IgD-negative memory B cell (primary cell): Measurements from ENCODE around the gene STXBP5. TPM values are rescaled to one million over a fixed set of nuclear protein-coding genes. Genes with fewer than 3 reads are reported as not detected.

Experiments
- H3K27ac Mint-ChIP-seq, 3 donors: one replicate each; pipeline ENCODE4 v1.8.0; 2020 to 2022; ENCODE audit warnings: mild to moderate bottlenecking in 3 of 3, mixed read lengths in 3 of 3, moderate library complexity in 1 of 3
- H3K27me3 Mint-ChIP-seq: one replicate; pipeline ENCODE4 v1.8.0; 2021; ENCODE audit warnings: mixed read lengths
- H3K36me3 Mint-ChIP-seq: one replicate; pipeline ENCODE4 v1.8.0; 2020; ENCODE audit warnings: mild to moderate bottlenecking, mixed read lengths
- H3K4me1 Mint-ChIP-seq, 3 donors: one replicate each; pipeline ENCODE4 v1.8.0; 2020 to 2022; ENCODE audit warnings: mixed read lengths in 3 of 3, mild to moderate bottlenecking in 1 of 3
- H3K4me3 Mint-ChIP-seq, 4 donors: one replicate each; pipeline ENCODE4 v1.8.0; 2020 to 2022; ENCODE audit warnings: mild to moderate bottlenecking in 4 of 4, mixed read lengths in 4 of 4, moderate library complexity in 3 of 4
- H3K9me3 Mint-ChIP-seq, 3 donors: one replicate each; pipeline ENCODE4 v1.8.0; 2020 to 2021; ENCODE audit warnings: mixed read lengths in 3 of 3, mild to moderate bottlenecking in 1 of 3
- polyA plus RNA-seq: library from polyadenylated mRNA; unstranded; fragments of 300-500 nt; fragmentation: Illumina TruSeq; gene quantifications from one replicate; pipeline ENCODE4 v1.2.3, GENCODE V29; 2021

The STXBP5 gene
- polyA plus RNA-seq, 1 donor from 2014 or later, result 1.2 TPM

GRCh38 chr6:147266821-147267220 is 62.6 kb downstream of the STXBP5 start:
- Mint-ChIP-seq H3K36me3 (peaks cover 4% of the 10 kb centered on the region), H3K27me3 (no peaks in the 10 kb centered on the region), H3K4me1 (peaks cover 0 to 2% (median 0%) of the 10 kb centered on the region in 3 donors), H3K9me3 (no peaks in the 10 kb centered on the region), H3K4me3 (no peak overlapping the region), H3K27ac (no peak overlapping the region)

GRCh38 chr6:147267658-147268057 is 63.4 kb downstream of the STXBP5 start:
- peaks cover 5% of the 10 kb centered on the region for H3K36me3 Mint-ChIP-seq
- no peaks in the 10 kb centered on the region for H3K27me3 Mint-ChIP-seq
- no peak overlapping the region for H3K27ac Mint-ChIP-seq
- no peak overlapping the region for H3K4me3 Mint-ChIP-seq
- peaks cover 0 to 2% (median 0%) of the 10 kb centered on the region in 3 donors for H3K4me1 Mint-ChIP-seq
- no peaks in the 10 kb centered on the region for H3K9me3 Mint-ChIP-seq

- Mint-ChIP-seq H3K4me3 (no peak overlapping the region), H3K36me3 (peaks cover 5% of the 10 kb centered on the region), H3K4me1 (peaks cover 0 to 2% (median 0%) of the 10 kb centered on the region in 3 donors), H3K27ac (no peak overlapping the region), H3K27me3 (no peaks in the 10 kb centered on the region), H3K9me3 (no peaks in the 10 kb centered on the region)
Measured at GRCh38 chr6:147268254-147268653, 64.0 kb downstream of the STXBP5 start.

- H3K27me3 Mint-ChIP-seq, result no peaks in the 10 kb centered on the region
Measured at GRCh38 chr6:147274012-147274411, 69.8 kb downstream of the STXBP5 start.

GRCh38 chr6:147274776-147275175 is 70.6 kb downstream of the STXBP5 start:
- Mint-ChIP-seq H3K27me3 (no peaks in the 10 kb centered on the region), H3K4me3 (no peak overlapping the region), H3K36me3 (peaks cover 17% of the 10 kb centered on the region)

More at GRCh38 chr6:147274012-147274411, 69.8 kb downstream of the STXBP5 start:
- Mint-ChIP-seq H3K4me1 (peaks cover 0 to 2% (median 0%) of the 10 kb centered on the region in 3 donors), H3K36me3 (peaks cover 11% of the 10 kb centered on the region), H3K27ac (no peak overlapping the region), H3K4me3 (no peak overlapping the region), H3K9me3 (no peaks in the 10 kb centered on the region)

GRCh38 chr6:147278891-147279290 is 74.7 kb downstream of the STXBP5 start:
- peak overlapping the region in 1 of 3 donors; percentile 20 for H3K27ac Mint-ChIP-seq
- H3K36me3 Mint-ChIP-seq, result peaks cover 15% of the 10 kb centered on the region
- H3K27me3 Mint-ChIP-seq, result no peaks in the 10 kb centered on the region
- H3K4me1 Mint-ChIP-seq, result no peaks in the 10 kb centered on the region
- H3K9me3 Mint-ChIP-seq, result no peaks in the 10 kb centered on the region
- H3K4me3 Mint-ChIP-seq, result no peak overlapping the region

More at GRCh38 chr6:147274776-147275175, 70.6 kb downstream of the STXBP5 start:
- Mint-ChIP-seq H3K27ac (no peak overlapping the region), H3K9me3 (no peaks in the 10 kb centered on the region), H3K4me1 (peaks cover 0 to 1% (median 0%) of the 10 kb centered on the region in 3 donors)

GRCh38 chr6:147279427-147279826 is 75.2 kb downstream of the STXBP5 start:
- Mint-ChIP-seq H3K27ac (peak overlapping the region in 1 of 3 donors; percentile 20), H3K4me3 (no peak overlapping the region), H3K36me3 (peaks cover 15% of the 10 kb centered on the region), H3K27me3 (no peaks in the 10 kb centered on the region), H3K9me3 (no peaks in the 10 kb centered on the region), H3K4me1 (peaks cover under 1 to 2% (median 1%) of the 10 kb centered on the region in 3 donors)

GRCh38 chr6:147281895-147282565 is 77.8 kb downstream of the STXBP5 start:
- Mint-ChIP-seq H3K27ac (peak overlapping the region in 1 of 3 donors; percentile 70), H3K36me3 (peaks cover 18% of the 10 kb centered on the region), H3K27me3 (no peaks in the 10 kb centered on the region), H3K9me3 (no peaks in the 10 kb centered on the region), H3K4me1 (peaks cover 8 to 10% (median 8%) of the 10 kb centered on the region in 3 donors), H3K4me3 (no peak overlapping the region)

GRCh38 chr6:147282566-147282959 is 78.3 kb downstream of the STXBP5 start:
- peaks cover 16% of the 10 kb centered on the region for H3K36me3 Mint-ChIP-seq
- no peak overlapping the region for H3K27ac Mint-ChIP-seq
- no peaks in the 10 kb centered on the region for H3K9me3 Mint-ChIP-seq
- peaks cover 8 to 10% (median 8%) of the 10 kb centered on the region in 3 donors for H3K4me1 Mint-ChIP-seq
- H3K4me3 Mint-ChIP-seq, result no peak overlapping the region
- no peaks in the 10 kb centered on the region for H3K27me3 Mint-ChIP-seq

GRCh38 chr6:147283460-147283859 is 79.2 kb downstream of the STXBP5 start:
- Mint-ChIP-seq H3K27ac (no peak overlapping the region), H3K4me3 (no peak overlapping the region), H3K36me3 (peaks cover 16% of the 10 kb centered on the region), H3K4me1 (peaks cover 8 to 10% (median 8%) of the 10 kb centered on the region in 3 donors), H3K9me3 (no peaks in the 10 kb centered on the region), H3K27me3 (no peaks in the 10 kb centered on the region)

GRCh38 chr6:147285087-147285855 is 81.1 kb downstream of the STXBP5 start:
- Mint-ChIP-seq H3K9me3 (no peaks in the 10 kb centered on the region), H3K27ac (no peak overlapping the region), H3K27me3 (no peaks in the 10 kb centered on the region), H3K4me3 (no peak overlapping the region), H3K4me1 (peaks cover 8 to 10% (median 8%) of the 10 kb centered on the region in 3 donors), H3K36me3 (peaks cover 4% of the 10 kb centered on the region)

GRCh38 chr6:147287869-147288271 is 83.7 kb downstream of the STXBP5 start:
- Mint-ChIP-seq H3K27me3 (no peaks in the 10 kb centered on the region), H3K9me3 (no peaks in the 10 kb centered on the region), H3K36me3 (peaks cover 8% of the 10 kb centered on the region), H3K4me1 (peaks cover 8 to 10% (median 8%) of the 10 kb centered on the region in 3 donors), H3K4me3 (no peak overlapping the region), H3K27ac (no peak overlapping the region)

GRCh38 chr6:147297124-147297523 is 92.9 kb downstream of the STXBP5 start:
- H3K27me3 Mint-ChIP-seq, result no peaks in the 10 kb centered on the region
- H3K4me3 Mint-ChIP-seq, result no peak overlapping the region
- H3K27ac Mint-ChIP-seq, result no peak overlapping the region
- H3K9me3 Mint-ChIP-seq, result peaks cover 9 to 25% (median 16%) of the 10 kb centered on the region in 3 donors
- peaks cover 16% of the 10 kb centered on the region for H3K36me3 Mint-ChIP-seq
- H3K4me1 Mint-ChIP-seq, result no peaks in the 10 kb centered on the region

- H3K27me3 Mint-ChIP-seq, result no peaks in the 10 kb centered on the region
- no peak overlapping the region for H3K4me3 Mint-ChIP-seq
- no peak overlapping the region for H3K27ac Mint-ChIP-seq
- peaks cover 18% of the 10 kb centered on the region for H3K36me3 Mint-ChIP-seq
- peaks cover 9 to 28% (median 16%) of the 10 kb centered on the region in 3 donors for H3K9me3 Mint-ChIP-seq
- no peaks in the 10 kb centered on the region for H3K4me1 Mint-ChIP-seq
Measured at GRCh38 chr6:147297663-147298316, 93.6 kb downstream of the STXBP5 start.

GRCh38 chr6:147298461-147298860 is 94.2 kb downstream of the STXBP5 start:
- H3K27me3 Mint-ChIP-seq, result no peaks in the 10 kb centered on the region
- no peak overlapping the region for H3K27ac Mint-ChIP-seq
- no peaks in the 10 kb centered on the region for H3K4me1 Mint-ChIP-seq
- H3K36me3 Mint-ChIP-seq, result peaks cover 19% of the 10 kb centered on the region
- H3K4me3 Mint-ChIP-seq, result no peak overlapping the region
- peaks cover 12 to 27% (median 16%) of the 10 kb centered on the region in 3 donors for H3K9me3 Mint-ChIP-seq
